OCI-LY7 (cell line): ENCODE results near the gene IL1RAPL2. TPM values are rescaled to one million over a fixed set of nuclear protein-coding genes. Genes with fewer than 3 reads are reported as not detected.

Experiments
- BruUV-seq: library from RNA; stranded (reverse); fragments of 400-500 nt; replicated peaks from 2 replicates; lab custom pipeline; 2021; lab: Mats Ljungman, UMichigan
- CTCF ChIA-PET: fragments of 300-600 bp; sonication (Branson Sonifier 250); formaldehyde crosslinking; loops from one replicate; lab custom pipeline; 2022; ENCODE audit warnings: antibody characterized with exemption; ENCODE audit not compliant: unreplicated experiment; lab: Charles Lee
- POLR2A ChIA-PET: fragments of 300-600 bp; sonication (Branson Sonifier 250); formaldehyde crosslinking; loops from one replicate; lab custom pipeline; 2022; ENCODE audit warnings: antibody characterized with exemption; lab: Charles Lee
- DNase-seq: peaks from one replicate; pipeline ENCODE4 v3.0.0-alpha.2; 2015; ENCODE audit warnings: low spot score
- H2AFZ ChIP-seq: fragments of 200-600 bp; sonication (generic), shearing (Covaris generic); 2 replicates; pipeline ENCODE4 v1.6.1; 2014; ENCODE audit warnings: mild to moderate bottlenecking, antibody characterized with exemption, low read length, moderate library complexity
- H3K27ac ChIP-seq: fragments of 200-600 bp; sonication (generic); 2 replicates; pipeline ENCODE4 v1.5.1; 2014; ENCODE audit warnings: mixed run types, low read depth, mild to moderate bottlenecking, moderate library complexity, low read length, inconsistent platforms; ENCODE audit not compliant: poor library complexity, severe bottlenecking
- H3K36me3 ChIP-seq: fragments of 200-600 bp; sonication (generic); 2 replicates; pipeline ENCODE4 v1.6.1; 2014; ENCODE audit warnings: mild to moderate bottlenecking, antibody characterized with exemption, low read length, moderate library complexity, mixed read lengths; ENCODE audit not compliant: insufficient read depth
- H3K4me1 ChIP-seq: fragments of 200-600 bp; sonication (generic); 2 replicates; pipeline ENCODE4 v1.5.1; 2014; ENCODE audit warnings: mild to moderate bottlenecking, low read length; ENCODE audit not compliant: insufficient read depth, poor library complexity, severe bottlenecking
- H3K4me2 ChIP-seq: fragments of 200-600 bp; sonication (generic); 2 replicates; pipeline ENCODE4 v1.6.1; 2014; ENCODE audit warnings: mild to moderate bottlenecking, low read length
- H3K4me3 ChIP-seq: fragments of 200-600 bp; sonication (generic); 2 replicates; pipeline ENCODE4 v1.5.1; 2014; ENCODE audit warnings: mild to moderate bottlenecking, low read depth, low read length; ENCODE audit not compliant: poor library complexity, severe bottlenecking
- H3K79me2 ChIP-seq: fragments of 200-600 bp; sonication (generic); 2 replicates; pipeline ENCODE4 v1.6.1; 2016; ENCODE audit warnings: low read depth, mild to moderate bottlenecking, low read length, moderate library complexity, mixed read lengths; ENCODE audit not compliant: insufficient read depth
- H3K9me2 ChIP-seq: fragments of 200-600 bp; sonication (generic); 2 replicates; pipeline ENCODE4 v1.6.1; 2016; ENCODE audit warnings: mild to moderate bottlenecking, low read length, mixed read lengths; ENCODE audit not compliant: insufficient read depth
- H3K9me3 ChIP-seq: fragments of 200-600 bp; sonication (generic); 2 replicates; pipeline ENCODE4 v1.6.1; 2014; ENCODE audit warnings: mild to moderate bottlenecking, mixed run types, low read length, mixed read lengths
- H4K20me1 ChIP-seq: fragments of 200-600 bp; sonication (generic); 2 replicates; pipeline ENCODE4 v1.6.1; 2014; ENCODE audit warnings: mild to moderate bottlenecking, antibody characterized with exemption, low read length, moderate library complexity, mixed read lengths; ENCODE audit not compliant: insufficient read depth
- EZH2phosphoT487 ChIP-seq: fragments of 200-600 bp; sonication (generic); IDR thresholded peaks from 2 replicates; pipeline ENCODE4 v1.6.1; 2018; ENCODE audit warnings: low read depth, borderline replicate concordance, mild to moderate bottlenecking, mixed run types, antibody characterized with exemption, low read length, moderate library complexity, mixed read lengths
- intact Hi-C: fragments of 100-400 bp; cut with micrococcal nuclease; formaldehyde crosslinking; loops from one replicate; pipeline ENCODE4 v1.10.0; 2022; ENCODE audit not compliant: unreplicated experiment
- total RNA-seq, 2 experiments: library from RNA; depleted of rRNA in 1 of 2; stranded (reverse); fragments of >200 nt in 1 of 2; shearing (Covaris generic) in 1 of 2; gene quantifications; 2 replicates each; pipeline ENCODE4 v1.2.3, GENCODE V29; 2014 to 2022
- TF ChIP-seq, protein P1 (sequence below): fragments of 200-600 bp; sonication (generic); conservative IDR thresholded peaks from 2 replicates; pipeline ENCODE4 v1.5.1; 2014; ENCODE audit warnings: mild to moderate bottlenecking, antibody characterized with exemption, low read length, moderate library complexity, mixed read lengths

IL1RAPL2 gene
- total RNA-seq, 2 experiments from 2014 or later = not detected

DNA sequence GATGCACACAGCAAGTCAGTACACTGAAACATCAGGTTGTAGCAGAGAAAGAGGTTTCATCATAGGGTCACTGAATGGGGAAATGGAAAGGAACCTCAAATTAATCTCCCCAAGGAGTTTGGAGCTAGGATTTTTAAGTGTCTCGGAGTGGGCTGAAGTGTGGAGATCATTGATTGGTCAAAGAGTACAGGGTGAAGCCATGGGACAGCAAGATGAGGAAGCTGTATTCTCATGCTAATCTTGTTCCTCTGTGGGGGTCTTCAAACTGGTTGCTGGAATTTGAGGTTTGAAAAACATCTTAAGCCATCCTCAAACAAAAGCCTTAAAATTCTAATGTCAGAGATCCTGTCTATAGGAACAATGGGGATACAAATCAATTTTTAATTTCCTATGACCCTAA, 733.3 kb downstream of the IL1RAPL2 start:
- TF ChIP-seq, protein P1, sequence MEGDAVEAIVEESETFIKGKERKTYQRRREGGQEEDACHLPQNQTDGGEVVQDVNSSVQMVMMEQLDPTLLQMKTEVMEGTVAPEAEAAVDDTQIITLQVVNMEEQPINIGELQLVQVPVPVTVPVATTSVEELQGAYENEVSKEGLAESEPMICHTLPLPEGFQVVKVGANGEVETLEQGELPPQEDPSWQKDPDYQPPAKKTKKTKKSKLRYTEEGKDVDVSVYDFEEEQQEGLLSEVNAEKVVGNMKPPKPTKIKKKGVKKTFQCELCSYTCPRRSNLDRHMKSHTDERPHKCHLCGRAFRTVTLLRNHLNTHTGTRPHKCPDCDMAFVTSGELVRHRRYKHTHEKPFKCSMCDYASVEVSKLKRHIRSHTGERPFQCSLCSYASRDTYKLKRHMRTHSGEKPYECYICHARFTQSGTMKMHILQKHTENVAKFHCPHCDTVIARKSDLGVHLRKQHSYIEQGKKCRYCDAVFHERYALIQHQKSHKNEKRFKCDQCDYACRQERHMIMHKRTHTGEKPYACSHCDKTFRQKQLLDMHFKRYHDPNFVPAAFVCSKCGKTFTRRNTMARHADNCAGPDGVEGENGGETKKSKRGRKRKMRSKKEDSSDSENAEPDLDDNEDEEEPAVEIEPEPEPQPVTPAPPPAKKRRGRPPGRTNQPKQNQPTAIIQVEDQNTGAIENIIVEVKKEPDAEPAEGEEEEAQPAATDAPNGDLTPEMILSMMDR = no peak
- TF ChIP-seq EZH2phosphoT487 = no peak
- intact Hi-C loops = no loop called here
- Histone ChIP-seq H4K20me1 (no peaks in the 10 kb centered on the region), H3K9me3 (no peaks in the 10 kb centered on the region), H3K27ac (no peak overlapping the region), H3K4me3 (no peak overlapping the region), H3K9me2 (no peaks in the 10 kb centered on the region), H3K36me3 (no peaks in the 10 kb centered on the region), H3K4me2 (no peak overlapping the region), H3K4me1 (no peaks in the 10 kb centered on the region), H2AFZ (no peak overlapping the region), H3K79me2 (no peaks in the 10 kb centered on the region)
- ChIA-PET CTCF (no interaction called here), POLR2A (interaction anchor here (0.5 kb wide), 1 partner anchor 13 kb away, joined by 4 read pairs; no protein-coding TSS in a partner anchor)
- BruUV-seq = no TSS peak
- DNase-seq = no peak

DNA sequence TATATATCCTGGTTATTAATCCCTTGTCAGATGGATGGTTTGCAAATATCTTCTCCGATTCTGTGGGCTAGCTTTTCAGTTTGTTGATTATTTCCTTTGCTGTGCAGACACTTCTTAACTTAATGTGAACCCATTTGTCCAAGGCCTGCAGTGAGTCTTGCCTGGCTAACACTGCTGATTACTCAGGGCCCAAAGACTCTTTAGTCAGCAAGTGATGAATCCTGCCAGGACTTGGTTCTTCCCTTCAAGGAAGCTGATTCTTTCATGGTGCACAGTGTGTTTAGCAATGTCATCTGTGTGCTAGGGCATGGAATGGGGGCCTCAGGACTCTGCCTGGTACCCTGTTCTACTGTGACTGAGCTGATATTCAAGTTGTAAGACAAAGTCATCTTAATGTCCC, 736.2 kb downstream of the IL1RAPL2 start:
- TF ChIP-seq, protein P1 = no peak
- no peak for TF ChIP-seq EZH2phosphoT487
- POLR2A ChIA-PET = no interaction called here
- Histone ChIP-seq H3K27ac (no peak overlapping the region), H2AFZ (no peak overlapping the region), H3K4me1 (no peaks in the 10 kb centered on the region), H3K79me2 (no peaks in the 10 kb centered on the region), H3K4me2 (no peak overlapping the region), H3K4me3 (no peak overlapping the region), H3K36me3 (no peaks in the 10 kb centered on the region), H3K9me2 (no peaks in the 10 kb centered on the region), H4K20me1 (no peaks in the 10 kb centered on the region), H3K9me3 (no peaks in the 10 kb centered on the region)
- intact Hi-C loops = no loop called here
- CTCF ChIA-PET = no interaction called here
- BruUV-seq = no TSS peak
- DNase-seq = no peak

DNA sequence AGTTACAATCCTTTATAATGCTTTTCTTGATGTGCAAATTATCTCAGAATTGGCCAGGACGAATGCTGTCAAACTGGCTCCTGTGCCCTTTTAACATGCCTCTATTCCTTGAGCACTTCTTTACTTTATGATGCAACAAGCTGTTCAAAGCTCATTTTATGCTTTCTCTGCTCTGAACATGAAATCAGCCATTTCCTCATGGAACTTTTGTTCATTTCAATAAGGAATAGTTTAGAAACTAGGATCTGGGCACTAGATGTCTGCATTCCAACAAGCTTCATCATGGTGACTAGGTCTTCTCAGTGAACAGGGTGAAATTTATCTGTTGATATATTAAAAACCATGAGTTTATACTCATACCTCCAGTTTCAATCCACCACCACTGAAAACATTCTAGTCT, 741.8 kb downstream of the IL1RAPL2 start:
- no TSS peak for BruUV-seq
- TF ChIP-seq, protein P1 = no peak
- no peaks in the 10 kb centered on the region for H3K79me2 ChIP-seq

More for the DNA sequence above, 741.8 kb downstream of the IL1RAPL2 start:
- Histone ChIP-seq H3K9me3 (no peaks in the 10 kb centered on the region), H3K4me1 (no peaks in the 10 kb centered on the region), H3K4me3 (no peak overlapping the region), H2AFZ (no peak overlapping the region), H3K9me2 (no peaks in the 10 kb centered on the region), H3K27ac (no peak overlapping the region), H4K20me1 (no peaks in the 10 kb centered on the region), H3K36me3 (no peaks in the 10 kb centered on the region), H3K4me2 (no peak overlapping the region)
- ChIA-PET POLR2A (no interaction called here), CTCF (no interaction called here)
- intact Hi-C loops = no loop called here
- no peak for DNase-seq
